ENCODE results near the gene TSPOAP1. TPM values are rescaled to one million over a fixed set of nuclear protein-coding genes. Genes with fewer than 3 reads are reported as not detected.

The TSPOAP1 gene
- total RNA-seq, 2 donors from 2014 or later: 6.1 to 7.9 TPM

DNA sequence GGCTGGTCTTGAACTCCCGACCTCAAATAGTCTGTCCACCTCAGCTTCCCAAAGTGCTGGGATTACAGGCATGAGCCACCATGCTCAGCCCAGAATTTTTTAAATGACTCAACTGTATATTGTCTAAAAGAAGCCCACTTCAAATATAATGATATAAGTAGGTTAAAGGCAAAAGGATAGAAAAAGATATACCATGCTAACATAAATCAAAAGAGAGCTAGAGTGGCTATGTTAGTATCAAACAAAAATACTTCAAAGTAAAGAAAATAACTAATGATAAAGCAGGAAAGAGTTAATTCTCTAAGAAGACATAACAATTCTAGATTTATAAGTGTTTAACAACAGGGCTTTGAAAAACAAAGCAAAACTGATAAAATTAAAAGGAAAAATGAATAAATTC is 34.6 kb downstream of the TSPOAP1 start:
- intact Hi-C loops (cut with DNase I, micrococcal nuclease): no loop called here
- DNase-seq (no peak), ATAC-seq (no peak)

DNA sequence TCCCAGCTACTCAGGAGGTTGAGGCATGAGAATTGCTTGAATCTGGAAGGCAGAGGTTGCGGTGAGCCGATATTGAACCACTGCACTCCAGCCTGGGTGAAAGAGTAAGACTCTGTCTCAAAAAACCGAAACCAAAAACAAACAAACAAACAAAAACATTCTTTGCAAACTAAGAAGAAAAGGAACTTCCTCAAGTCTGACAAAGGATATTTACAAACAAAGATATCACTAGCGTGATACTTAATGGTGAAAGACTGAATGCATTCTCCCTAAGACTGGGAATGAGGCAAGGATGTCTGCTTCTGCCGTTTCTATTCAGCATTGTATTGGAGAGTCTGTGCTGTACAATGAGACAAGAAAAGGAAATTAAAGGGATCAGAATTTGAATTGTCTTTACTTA is 37.3 kb downstream of the TSPOAP1 start:
- no peak for DNase-seq
- no peak for ATAC-seq
- intact Hi-C loops (cut with DNase I, micrococcal nuclease): no loop called here

DNA sequence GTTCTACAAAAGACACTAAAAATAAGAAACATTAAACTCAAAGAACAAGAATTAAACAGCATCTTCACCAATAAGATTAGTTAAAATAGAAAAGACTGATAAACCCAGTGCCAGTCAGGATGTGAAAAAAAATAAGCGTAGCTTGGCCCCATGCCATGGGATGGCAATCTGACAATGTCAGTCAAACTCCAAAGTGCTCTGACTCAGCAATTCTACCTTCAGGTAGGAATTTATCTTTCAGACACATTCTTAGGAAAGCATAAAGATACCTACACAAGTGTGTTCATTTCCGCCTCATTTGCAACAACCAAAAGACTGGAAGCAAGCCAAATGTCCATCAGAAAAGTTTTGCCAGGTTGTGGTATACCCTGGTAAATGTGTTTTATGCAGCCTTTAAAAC is 38.7 kb downstream of the TSPOAP1 start:
- intact Hi-C loops (cut with DNase I, micrococcal nuclease): no loop called here
- ATAC-seq (no peak), DNase-seq (no peak)

DNA sequence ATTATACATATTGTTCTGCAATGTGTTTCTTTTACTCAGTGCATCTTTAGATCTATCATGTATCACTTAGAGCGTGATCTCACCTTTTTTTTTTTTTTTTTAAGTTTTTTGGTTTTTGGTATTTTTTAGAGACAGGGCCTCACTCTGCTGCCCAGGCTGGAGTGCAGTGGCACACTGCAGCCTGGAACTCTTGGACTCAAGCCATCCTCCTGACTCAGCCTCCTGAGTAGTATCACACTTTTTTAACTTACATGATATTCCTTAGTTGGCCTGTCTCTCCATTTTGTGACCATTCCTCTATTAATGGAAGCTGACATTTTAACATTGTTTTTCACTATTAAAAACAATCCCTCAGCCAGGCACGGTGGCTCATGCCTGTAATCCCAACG is 43.2 kb downstream of the TSPOAP1 start:
- DNase-seq (no peak), ATAC-seq (no peak)
- intact Hi-C loops (cut with DNase I, micrococcal nuclease): no loop called here

DNA sequence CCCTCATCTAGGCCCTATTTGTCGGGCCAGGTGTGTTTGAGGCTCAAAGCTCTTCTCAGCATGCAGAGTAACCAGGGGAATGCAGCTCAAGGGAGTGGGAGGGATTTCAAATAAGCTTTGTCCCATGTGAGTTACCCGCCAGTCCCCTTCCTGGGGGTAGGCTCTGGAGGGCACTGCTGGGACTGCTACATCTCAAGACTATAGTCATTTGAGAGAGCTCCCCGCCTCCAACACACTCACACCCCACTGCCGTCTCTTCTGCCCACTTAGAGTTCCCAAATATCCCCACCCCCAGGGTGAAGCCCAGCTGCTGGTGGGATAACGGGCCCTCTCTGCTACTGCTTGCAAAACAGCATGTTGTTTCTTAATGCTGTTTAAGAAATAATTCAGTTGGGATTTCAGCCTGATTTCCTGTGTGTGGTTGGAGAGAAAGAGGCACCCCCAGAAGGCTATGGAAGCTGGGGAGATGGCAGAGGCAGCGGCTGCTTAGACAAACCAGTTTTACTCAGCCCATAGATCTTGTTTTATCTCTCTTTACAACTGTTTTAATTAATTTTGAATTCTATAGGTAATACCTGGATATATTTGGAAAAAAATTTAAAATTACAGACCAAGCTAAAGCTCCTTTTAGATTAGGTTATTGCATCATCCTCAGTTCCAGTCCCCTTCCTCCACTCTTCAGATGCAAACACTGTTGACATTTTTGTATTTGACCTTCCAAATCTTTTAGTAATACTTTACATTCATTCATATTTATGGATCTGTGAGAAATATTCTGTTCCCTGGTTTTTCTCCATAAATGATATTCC is 43.8 kb downstream of the TSPOAP1 start:
- intact Hi-C loops (cut with DNase I, micrococcal nuclease): no loop called here
- ATAC-seq: no peak
- no peak for DNase-seq

DNA sequence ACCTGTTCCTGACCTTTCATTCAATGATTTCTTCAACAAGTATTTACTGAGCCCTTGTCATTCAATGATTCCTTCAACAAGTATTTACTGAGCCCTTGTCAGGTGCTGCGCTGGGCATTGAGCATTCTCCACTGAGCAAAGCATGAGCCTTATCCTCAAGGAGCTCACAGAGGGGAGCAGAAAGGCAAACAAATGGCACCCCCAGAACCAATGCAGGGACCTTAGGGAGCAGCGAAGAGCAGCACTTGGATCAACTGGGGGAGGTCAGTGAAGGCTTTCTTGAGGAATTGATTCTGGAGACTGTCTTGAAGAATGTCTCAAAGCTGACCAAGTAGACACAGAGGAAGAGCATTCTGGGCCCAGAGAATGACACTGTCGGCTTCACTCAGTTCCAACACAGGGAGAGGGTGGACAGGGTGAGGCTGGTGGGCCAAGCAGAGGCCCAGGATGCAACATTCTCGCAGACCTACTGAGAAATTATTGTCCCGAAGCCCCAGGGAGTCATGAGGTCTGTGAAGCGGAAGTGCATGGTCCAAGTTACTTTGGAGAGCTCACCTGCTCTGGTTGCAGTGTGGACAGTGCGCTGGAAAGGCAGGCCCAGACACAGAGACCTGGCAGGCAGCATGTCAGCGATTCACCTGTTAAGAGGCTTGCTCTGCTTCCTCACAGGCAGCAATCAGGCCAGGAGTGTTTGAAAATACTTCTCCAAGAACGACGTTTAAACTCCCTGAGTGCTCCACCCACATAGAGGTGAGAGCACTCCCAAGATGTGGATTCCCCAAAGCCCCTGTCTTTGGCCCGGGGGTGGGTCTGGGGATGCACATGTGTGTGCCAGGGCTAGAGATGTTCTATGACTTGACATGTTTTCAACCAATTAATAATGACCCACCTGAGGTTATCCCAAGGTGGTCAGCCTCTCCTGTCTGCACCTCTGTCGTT is 44.7 kb downstream of the TSPOAP1 start:
- ATAC-seq (no peak), DNase-seq (no peak)
- intact Hi-C loops (cut with DNase I, micrococcal nuclease): no loop called here

DNA sequence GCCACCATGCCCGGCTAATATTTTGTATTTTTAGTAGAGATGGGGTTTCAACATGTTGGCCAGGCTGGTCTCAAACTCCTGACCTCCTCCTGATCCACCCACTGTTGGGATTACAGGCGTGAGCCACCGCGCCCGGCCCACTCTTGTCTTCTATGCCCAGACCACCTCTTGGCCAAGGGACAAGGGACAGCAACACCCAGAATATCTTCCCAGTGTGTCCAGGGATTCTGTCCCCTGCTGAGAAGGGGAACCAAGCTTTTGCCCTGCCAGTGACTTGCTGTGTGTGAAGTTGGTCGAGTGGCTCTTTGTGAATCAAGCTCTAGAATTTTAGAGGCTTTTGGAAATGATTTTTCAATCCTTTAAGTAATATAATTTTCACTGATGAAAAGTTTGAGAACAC is 46.2 kb downstream of the TSPOAP1 start:
- intact Hi-C loops (cut with DNase I, micrococcal nuclease): no loop called here
- DNase-seq: no peak

DNA sequence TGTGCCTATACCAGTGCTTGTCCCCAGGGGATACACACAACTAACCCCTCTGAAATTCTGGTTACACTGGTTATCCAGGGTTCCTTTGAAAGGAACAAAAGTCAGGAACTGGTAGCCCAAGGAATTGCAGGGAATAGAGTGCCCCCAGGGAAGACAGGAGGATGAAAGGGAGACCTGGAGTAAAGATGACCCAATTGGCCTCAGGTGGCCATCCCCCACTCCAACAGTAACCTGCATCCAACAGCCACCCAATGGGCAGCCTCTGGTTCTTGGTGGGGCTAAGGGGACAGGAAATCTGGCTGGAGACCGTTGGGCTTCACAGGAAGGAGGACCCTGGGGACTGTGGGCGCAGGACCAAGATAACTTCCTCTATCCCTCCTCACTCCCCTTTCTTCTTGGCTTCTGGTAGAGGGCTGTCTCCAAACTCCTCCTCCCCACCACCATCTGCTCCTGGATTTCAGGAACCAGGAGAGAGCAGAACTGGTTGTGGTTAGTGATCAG is 47.0 kb downstream of the TSPOAP1 start:
- intact Hi-C loops (cut with DNase I, micrococcal nuclease): no loop called here
- DNase-seq: no peak
- no peak for ATAC-seq

More for the DNA sequence above, 46.2 kb downstream of the TSPOAP1 start:
- ATAC-seq: no peak

DNA sequence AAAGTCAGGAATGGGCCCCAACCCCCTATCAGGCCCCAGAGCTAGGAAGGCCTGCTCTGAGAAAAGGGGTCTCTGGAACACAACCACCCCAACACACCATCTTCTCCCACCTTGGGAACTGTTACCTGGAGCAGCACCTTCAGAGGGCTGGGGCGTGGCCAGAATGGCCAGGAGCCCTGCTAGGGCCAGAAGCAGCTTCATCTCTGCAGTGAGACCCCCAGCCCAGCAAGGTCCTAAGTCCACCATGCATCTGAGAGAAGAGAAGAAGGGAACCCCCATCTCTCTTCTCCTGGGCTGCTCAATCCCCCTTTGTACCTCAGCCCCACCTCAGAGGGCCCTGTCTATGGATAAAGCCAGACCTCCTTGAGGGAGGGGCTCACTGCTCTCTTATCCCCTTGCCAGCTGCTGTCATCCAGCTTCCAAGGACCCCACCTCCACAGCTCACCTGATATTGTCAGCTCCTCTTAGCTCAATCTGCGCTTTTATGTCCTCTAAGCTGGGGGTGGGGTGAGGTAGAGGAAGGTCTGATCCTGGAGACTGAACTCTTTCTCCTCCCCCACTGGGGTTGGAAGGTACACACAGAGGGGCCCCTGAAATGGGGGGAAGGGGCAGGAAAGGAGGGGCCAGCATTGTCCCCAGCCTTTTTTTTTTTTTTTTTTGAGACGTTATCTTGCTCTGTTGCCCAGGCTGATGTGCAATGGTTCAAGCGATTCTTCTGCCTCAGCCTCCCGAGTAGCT is 47.9 kb downstream of the TSPOAP1 start, which contains the start of gene MPO:
Gene MPO, minus strand, starts transcription at position 456 of the 738 bp plus-strand sequence. Its CDS starts 177 bp downstream, at position 279.
- intact Hi-C loops (cut with DNase I, micrococcal nuclease): no loop called here
- DNase-seq (no peak), ATAC-seq (no peak)

DNA sequence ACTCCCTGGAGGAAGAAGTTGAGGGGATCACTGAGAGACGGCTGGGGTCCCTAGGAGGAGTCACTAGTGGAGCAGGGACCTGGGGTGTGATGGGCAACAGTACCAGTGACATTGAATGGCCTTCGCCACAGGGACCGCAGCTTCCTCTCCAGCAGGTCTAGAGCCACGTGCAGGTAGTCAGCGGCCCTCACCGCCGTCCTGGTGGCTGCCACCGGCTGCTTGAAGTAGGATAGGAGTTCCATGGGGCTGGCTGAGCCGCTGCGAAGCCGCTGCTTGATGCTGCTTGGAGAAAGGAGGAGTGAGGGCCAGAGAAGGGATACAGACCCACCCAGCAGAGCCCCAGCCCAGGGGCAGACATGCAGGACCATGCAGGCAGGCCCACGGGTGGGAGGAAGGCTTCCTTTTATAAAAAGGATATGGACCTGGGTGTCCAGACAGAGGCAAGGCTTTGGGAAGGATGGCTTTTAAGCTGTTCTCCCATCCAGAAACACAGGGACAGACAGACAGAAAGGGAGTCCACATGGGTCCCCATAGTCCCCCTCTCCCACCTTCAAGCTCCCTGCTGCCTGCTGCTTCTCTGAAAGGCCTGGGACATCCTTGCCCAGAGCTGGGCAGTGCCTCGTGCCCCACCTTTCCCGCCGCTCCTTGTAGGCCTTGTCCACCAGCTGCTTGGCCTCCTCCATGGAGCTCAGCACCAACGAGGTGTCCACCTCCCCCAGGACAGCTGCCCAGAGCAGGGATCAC is 48.7 kb downstream of the TSPOAP1 start:
- no peak for ATAC-seq
- no peak for DNase-seq
- intact Hi-C loops (cut with DNase I, micrococcal nuclease): no loop called here

DNA sequence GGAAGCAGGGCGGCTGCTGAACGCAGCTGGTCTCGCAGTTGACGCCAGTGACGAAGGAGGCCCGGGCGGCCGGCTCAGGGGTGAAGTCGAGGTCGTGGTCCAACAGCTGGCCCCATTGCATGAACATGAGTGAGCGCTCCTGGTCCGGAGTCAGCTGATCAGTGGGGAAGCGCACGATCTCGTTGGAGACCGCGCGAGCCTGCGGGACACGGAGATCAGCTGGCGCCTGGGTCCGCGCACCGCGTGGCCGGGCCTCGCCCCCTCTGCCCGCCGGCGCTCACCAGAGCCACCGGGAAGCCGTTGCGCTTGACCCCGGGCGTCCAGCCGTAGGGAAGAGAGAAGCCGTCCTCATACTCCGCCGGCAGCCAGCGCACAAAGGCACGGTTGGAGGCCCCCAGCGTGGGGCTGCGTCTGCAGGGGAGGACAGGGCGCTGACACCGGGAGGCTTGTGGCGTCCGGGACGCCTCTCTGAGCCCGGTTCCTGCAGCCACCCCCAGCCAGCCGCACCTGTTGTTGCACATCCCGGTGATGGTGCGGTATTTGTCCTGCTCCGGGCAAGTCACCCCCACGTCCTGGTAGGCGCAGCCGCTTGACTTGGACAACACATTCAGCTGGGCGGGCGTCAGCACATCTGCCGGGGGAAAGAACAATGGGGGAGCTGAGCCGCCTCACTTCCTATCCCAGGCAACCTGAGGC is 49.4 kb downstream of the TSPOAP1 start:
- ATAC-seq (peak; percentile 23), DNase-seq (peak in 1 of 2 donors; percentile 18)
- intact Hi-C loops (cut with DNase I, micrococcal nuclease): no loop called here

DNA sequence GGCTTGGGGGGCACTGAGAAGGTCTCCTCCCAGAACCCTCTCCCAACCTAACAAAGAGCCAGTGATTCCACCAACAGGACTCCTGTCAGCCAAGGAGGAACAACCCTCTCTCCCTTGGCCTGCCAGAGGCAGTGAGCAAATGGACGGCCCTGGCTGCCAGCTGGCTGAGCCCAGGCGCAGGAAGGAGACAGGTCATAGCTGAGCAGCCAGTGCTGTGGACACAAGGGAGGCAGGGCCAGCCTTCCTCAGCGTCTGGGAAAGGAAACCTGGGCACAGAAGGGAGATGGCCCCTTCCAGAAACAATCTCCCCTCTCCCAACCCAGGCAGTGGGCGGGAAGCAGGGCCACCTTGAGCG is 50.0 kb downstream of the TSPOAP1 start:
- ATAC-seq: peak; percentile 12
- intact Hi-C loops (cut with DNase I, micrococcal nuclease): no loop called here
- no peak for DNase-seq

DNA sequence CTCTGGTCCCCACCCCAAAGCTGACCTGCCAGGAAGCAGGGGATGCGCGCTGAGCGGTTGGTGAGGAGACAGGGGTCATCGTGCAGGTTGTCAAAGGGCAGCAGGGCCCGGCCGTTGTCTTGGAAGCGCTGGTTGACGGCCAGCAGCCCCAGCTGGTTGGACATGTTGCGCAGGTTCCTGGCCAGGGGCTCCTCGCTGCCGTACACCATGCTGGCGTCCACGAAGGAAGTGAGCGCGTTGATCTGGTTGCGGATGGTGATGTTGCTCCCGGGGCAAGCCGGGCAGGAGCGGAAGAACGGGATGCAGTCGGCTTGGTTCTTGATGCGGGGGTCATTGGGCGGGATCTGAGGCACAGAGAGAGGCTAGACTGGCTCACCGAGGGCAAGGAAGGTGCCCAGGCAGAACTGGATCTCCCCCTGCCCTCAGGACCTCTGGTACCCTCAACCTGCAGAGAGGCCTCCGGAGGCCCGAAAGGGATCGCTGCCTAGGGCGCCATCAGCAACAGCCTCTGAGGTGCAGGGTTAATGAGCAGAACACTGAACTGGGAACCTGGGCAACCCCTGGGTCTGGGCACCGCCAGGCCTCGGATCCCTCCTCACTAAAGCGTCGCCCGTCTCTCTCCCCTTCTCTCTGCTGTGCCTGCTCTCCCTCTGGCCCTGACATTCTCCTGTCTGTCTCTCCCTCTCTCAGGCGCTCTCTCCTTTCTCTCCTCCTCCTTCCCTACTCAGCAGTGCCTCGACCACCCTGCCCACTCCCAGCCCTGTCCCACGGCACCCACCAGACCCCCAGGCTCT is 50.6 kb downstream of the TSPOAP1 start:
- intact Hi-C loops (cut with DNase I, micrococcal nuclease): no loop called here
- ATAC-seq (no peak), DNase-seq (no peak)

DNA sequence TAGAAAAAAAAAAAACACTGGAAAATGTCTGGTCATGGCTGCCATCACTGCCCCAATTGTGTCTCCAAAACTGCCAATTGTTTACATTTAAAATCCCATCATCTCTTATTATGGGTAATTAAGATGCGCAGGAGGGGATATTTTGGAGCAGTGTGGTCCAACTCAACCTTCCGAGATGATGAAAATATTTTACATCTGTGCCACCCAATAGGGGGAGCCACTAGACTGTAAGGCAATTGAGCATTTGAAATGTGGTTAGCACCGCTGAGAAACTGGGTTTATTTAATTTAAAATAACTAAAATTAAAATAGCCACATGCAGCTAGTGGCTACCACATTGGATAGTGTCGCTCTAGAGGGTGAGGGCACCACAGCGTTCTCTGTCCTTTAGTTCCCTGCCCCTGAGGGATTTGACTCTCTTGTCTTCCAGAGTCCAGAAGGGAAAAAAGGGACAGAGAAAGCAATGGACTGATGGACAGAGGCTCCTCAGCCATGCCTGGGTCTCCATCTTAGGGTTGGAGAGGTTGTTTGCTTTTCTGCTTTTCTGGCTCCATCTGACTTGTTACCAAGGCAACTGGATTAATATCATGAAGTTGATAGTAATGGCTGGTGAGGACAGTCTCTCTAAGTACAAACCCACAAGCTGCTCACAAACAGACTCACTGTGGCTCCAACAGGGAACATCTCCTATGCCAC is 51.3 kb downstream of the TSPOAP1 start:
- DNase-seq (no peak), ATAC-seq (no peak)
- intact Hi-C loops (cut with DNase I, micrococcal nuclease): no loop called here

DNA sequence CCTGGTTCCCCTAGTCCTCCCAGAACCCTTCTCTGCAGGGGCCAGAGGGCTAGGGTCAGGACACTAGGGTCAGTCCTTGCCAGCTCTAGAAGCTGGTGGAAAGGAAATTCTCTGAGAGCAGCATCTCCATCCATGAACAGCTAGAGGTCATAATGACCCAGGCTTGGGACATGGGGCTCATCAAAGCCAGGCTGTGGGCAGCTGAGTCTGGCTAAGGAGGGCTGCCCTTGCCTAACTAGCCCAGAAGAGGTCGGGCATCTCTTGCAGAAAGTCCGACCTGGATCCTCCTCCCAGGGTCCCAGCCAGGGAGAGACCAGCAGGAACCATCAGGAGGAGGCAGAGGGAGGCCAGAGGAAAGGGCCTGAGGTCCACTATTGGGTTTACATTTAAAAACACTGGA is 52.2 kb downstream of the TSPOAP1 start:
- intact Hi-C loops (cut with DNase I, micrococcal nuclease): no loop called here
- no peak for ATAC-seq
- DNase-seq: no peak

DNA sequence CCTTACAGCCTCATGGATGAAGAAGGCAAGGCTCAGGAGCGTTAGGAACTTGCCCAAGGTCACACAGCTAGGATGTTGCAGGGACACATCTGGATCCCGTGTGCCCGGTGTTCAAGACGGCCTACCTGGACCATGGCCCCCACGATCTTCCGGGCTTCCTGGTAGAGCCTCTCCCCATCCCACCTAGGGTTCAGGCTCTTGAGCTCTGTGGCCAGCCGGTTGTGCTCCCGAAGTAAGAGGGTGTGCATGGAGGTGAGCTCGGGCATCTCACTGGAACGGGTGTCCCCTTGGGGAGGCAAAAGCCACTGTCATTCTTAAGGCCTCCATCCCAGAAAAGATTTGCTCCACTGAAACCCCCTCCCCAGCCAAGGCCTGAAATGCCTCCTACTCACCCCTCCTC is 53.2 kb downstream of the TSPOAP1 start:
- intact Hi-C loops (cut with DNase I, micrococcal nuclease): no loop called here
- ATAC-seq (no peak), DNase-seq (no peak)

All from left colon (tissue), 2 donors.